NCI-H128 (cell line): ENCODE data around the gene ARMH2.

Experiments
- DNase-seq: peaks from one replicate; lab custom pipeline; 2025; ENCODE audit not compliant: unreplicated experiment; lab: John Stamatoyannopoulos, UW

The ARMH2 gene

GRCh38 chr6:24821860-24822444, 23.2 kb upstream of the ARMH2 start:
- no peak for DNase-seq

GRCh38 chr6:24818346-24818745, 19.6 kb upstream of the ARMH2 start:
- DNase-seq, result no peak

- no peak for DNase-seq
Measured at GRCh38 chr6:24809728-24810127, 11.0 kb upstream of the ARMH2 start.

- no peak for DNase-seq
Measured at GRCh38 chr6:24807584-24807983, 8.9 kb upstream of the ARMH2 start.

GRCh38 chr6:24802271-24803059, 3.7 kb upstream of the ARMH2 start:
- no peak for DNase-seq

GRCh38 chr6:24799541-24799915, 811 bp upstream of the ARMH2 start:
- DNase-seq, result no peak

- DNase-seq, result no peak
Measured at GRCh38 chr6:24797596-24798216, 1.0 kb downstream of the ARMH2 start.

- no peak for DNase-seq
Measured at GRCh38 chr6:24796616-24797290, 2.0 kb downstream of the ARMH2 start.

- no peak for DNase-seq
Measured at GRCh38 chr6:24795106-24795505, 3.6 kb downstream of the ARMH2 start.

GRCh38 chr6:24788031-24788665, 10.6 kb downstream of the ARMH2 start:
- no peak for DNase-seq

GRCh38 chr6:24780206-24780605, 18.5 kb downstream of the ARMH2 start:
- DNase-seq, result no peak

- no peak for DNase-seq
Measured at GRCh38 chr6:24779416-24780016, 19.2 kb downstream of the ARMH2 start.

- no peak for DNase-seq
Measured at GRCh38 chr6:24778878-24779277, 19.8 kb downstream of the ARMH2 start.

- DNase-seq, result no peak
Measured at GRCh38 chr6:24778121-24778520, 20.6 kb downstream of the ARMH2 start.

- no peak for DNase-seq
Measured at GRCh38 chr6:24777227-24777626, 21.5 kb downstream of the ARMH2 start.

GRCh38 chr6:24775520-24776058, 23.1 kb downstream of the ARMH2 start:
- no peak for DNase-seq

- peak; percentile 94 for DNase-seq
Measured at GRCh38 chr6:24774696-24775519, 23.8 kb downstream of the ARMH2 start, which contains the start of gene GMNN. TSS of gene GMNN (plus strand) at chr6:24774937. CDS start at chr6:24777247, 2,310 bp downstream.

- DNase-seq, result no peak
Measured at GRCh38 chr6:24768361-24768760, 30.4 kb downstream of the ARMH2 start.

GRCh38 chr6:24766680-24767462, 31.8 kb downstream of the ARMH2 start:
- DNase-seq, result no peak
